Regular cardiac myocyte (primary cell): ENCODE results near the gene DEFB118. TPM values are rescaled to one million over a fixed set of nuclear protein-coding genes. Genes with fewer than 3 reads are reported as not detected.

ENCODE experiments used
- total RNA-seq: library from RNA; depleted of rRNA; stranded (reverse); fragments of >200 nt; gene quantifications from 2 replicates; pipeline ENCODE4 v1.2.3, GENCODE V29; 2014

DEFB118 gene
- not detected in 2 replicates for total RNA-seq

GRCh38 chr20:31368301-31368700 lies at the start of gene DEFB118:
Gene DEFB118 (plus strand): TSS chr20:31368601. CDS start chr20:31368651, 50 bp downstream.

GRCh38 chr20:31390490-31390889 lies 22.1 kb downstream of the DEFB118 start, which contains the start of gene DEFB119:
Gene DEFB119 (minus strand): TSS chr20:31390590. CDS start chr20:31390483, 107 bp downstream.

GRCh38 chr20:31406115-31406514 lies 37.7 kb downstream of the DEFB118 start, which contains the start of gene DEFB121:
Gene DEFB121 (minus strand): TSS chr20:31406215. CDS start chr20:31406152, 63 bp downstream.

Other genes with a start within 250 kb of the DEFB118 start
- not detected in 2 replicates for gene DEFB115, start 110.9 kb upstream of the DEFB118 start, total RNA-seq
- gene DEFB116, start 60.0 kb upstream of the DEFB118 start, total RNA-seq: not detected in 2 replicates
- not detected in 2 replicates for gene DEFB119, start 22.0 kb downstream of the DEFB118 start, total RNA-seq
- gene DEFB121, start 37.6 kb downstream of the DEFB118 start, total RNA-seq: not detected in 2 replicates
- gene DEFB123, start 72.0 kb downstream of the DEFB118 start, total RNA-seq: not detected in 2 replicates
- not detected in 2 replicates for gene DEFB124, start 106.5 kb downstream of the DEFB118 start, total RNA-seq
- 0.19 and 0.28 TPM in 2 replicates for gene REM1, start 106.7 kb downstream of the DEFB118 start, total RNA-seq
- 50.7 and 86.1 TPM in 2 replicates for gene HM13, start 145.8 kb downstream of the DEFB118 start, total RNA-seq
- gene ID1, start 236.7 kb downstream of the DEFB118 start, total RNA-seq: 84.8 and 458 TPM in 2 replicates